ENCODE data around the gene UST.

Gene UST

DNA sequence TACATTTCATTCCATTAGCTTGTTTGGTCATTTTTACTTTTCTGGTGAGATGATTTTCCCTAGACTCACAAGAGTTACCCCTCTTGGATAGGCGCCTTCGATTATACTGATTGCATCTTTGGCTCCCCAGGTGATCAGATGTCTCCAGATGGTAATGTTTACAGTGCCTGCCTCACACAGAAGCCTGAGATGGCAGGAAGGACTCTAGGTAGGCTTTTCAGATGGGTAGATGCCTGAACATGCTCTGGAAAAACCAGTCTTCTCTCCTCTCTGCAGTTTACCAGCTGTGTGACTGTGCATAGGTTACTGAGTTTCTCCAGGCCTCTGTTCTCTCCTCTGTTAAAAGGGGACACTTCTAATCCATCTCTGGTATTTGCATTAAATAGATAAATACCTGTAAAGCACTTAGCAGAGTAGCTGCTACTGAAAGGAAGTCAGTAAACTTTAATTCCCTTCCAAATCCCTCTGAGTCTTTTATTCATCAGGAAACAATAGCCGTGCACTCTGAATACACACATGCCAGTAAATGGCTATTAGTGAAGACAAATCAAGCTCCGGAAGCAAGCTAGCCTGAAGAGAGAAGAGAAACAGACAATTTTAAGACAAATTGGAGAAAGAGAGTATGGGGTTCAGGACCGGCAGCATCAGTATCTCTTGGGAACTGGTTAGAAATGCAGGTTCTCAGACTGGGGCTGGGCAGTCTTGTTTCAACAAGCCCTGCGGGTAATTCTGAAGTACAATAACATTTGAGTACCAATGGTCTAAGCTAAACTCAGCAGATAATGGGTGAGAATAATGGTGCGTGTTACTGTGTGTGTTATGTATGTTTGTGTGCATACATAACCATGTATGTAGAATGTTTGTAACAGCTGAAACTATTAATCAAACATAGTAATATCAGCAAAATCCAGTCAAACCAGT, 139.4 kb downstream of the UST start:
- Histone ChIP-seq H3K27ac (ENCODE audit: low read depth, low read length) (no peak overlapping the region), H2AFZ (ENCODE audit: low read depth, low read length, severe bottlenecking) (no peak overlapping the region), H3K9me2 (replicated peaks; ENCODE audit: insufficient read depth, low read length) (no peaks in the 10 kb centered on the region), H3K36me3 (ENCODE audit: low read length) (no peaks in the 10 kb centered on the region), H3F3A (ENCODE audit: insufficient read depth) (no peaks in the 10 kb centered on the region), H3K9ac (ENCODE audit: low read length) (no peak overlapping the region), H4K20me1 (ENCODE audit: low read depth, low read length) (no peaks in the 10 kb centered on the region), H3K9me3 (ENCODE audit: insufficient read depth, low read length) (no peaks in the 10 kb centered on the region), H3K79me2 (ENCODE audit: insufficient read depth, low read length) (no peaks in the 10 kb centered on the region), H3K4me2 (ENCODE audit: low read depth, low read length, poor library complexity, severe bottlenecking) (no peak overlapping the region), H3K4me3 (ENCODE audit: insufficient read depth, low read length, poor library complexity, severe bottlenecking) (no peak overlapping the region), H3K27me3 (ENCODE audit: low read length) (no peaks in the 10 kb centered on the region; the same call in 1 of the 2 replicates)
- TF ChIP-seq, protein P1, sequence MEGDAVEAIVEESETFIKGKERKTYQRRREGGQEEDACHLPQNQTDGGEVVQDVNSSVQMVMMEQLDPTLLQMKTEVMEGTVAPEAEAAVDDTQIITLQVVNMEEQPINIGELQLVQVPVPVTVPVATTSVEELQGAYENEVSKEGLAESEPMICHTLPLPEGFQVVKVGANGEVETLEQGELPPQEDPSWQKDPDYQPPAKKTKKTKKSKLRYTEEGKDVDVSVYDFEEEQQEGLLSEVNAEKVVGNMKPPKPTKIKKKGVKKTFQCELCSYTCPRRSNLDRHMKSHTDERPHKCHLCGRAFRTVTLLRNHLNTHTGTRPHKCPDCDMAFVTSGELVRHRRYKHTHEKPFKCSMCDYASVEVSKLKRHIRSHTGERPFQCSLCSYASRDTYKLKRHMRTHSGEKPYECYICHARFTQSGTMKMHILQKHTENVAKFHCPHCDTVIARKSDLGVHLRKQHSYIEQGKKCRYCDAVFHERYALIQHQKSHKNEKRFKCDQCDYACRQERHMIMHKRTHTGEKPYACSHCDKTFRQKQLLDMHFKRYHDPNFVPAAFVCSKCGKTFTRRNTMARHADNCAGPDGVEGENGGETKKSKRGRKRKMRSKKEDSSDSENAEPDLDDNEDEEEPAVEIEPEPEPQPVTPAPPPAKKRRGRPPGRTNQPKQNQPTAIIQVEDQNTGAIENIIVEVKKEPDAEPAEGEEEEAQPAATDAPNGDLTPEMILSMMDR (IDR thresholded peaks at IDR 0.05; ENCODE audit: insufficient read depth, low read length, poor library complexity, severe bottlenecking) = no peak
- TF ChIP-seq EZH2phosphoT487 (conservative IDR thresholded peaks at IDR 0.05; ENCODE audit: low read length) = no peak

DNA sequence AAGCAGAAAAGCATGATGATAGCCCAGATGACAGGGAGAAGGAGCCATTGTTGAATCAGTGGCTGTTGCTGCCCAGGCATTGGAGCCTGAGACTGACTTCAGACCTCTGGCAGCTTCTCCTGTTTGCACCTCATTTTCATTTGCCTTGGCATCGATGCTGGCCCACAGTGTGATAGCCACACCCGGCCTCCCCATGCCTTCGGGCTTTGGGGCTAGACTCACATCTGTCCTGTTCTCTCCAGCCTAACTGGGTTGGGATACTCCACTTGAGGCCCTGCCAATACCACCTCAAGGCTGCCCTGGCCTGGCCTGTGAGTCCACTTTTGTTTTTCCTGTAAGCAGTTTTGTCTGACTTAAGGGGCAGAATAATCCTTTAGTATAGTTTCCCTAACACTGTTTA, 140.4 kb downstream of the UST start:
- Histone ChIP-seq H3K9me2 (replicated peaks; ENCODE audit: insufficient read depth, low read length) (no peaks in the 10 kb centered on the region), H3K4me3 (ENCODE audit: insufficient read depth, low read length, poor library complexity, severe bottlenecking) (no peak overlapping the region), H3K9ac (ENCODE audit: low read length) (no peak overlapping the region), H3F3A (ENCODE audit: insufficient read depth) (no peaks in the 10 kb centered on the region), H3K4me2 (ENCODE audit: low read depth, low read length, poor library complexity, severe bottlenecking) (no peak overlapping the region), H3K79me2 (ENCODE audit: insufficient read depth, low read length) (no peaks in the 10 kb centered on the region), H3K27ac (ENCODE audit: low read depth, low read length) (no peak overlapping the region), H3K27me3 (ENCODE audit: low read length) (no peaks in the 10 kb centered on the region; the same call in 1 of the 2 replicates), H4K20me1 (ENCODE audit: low read depth, low read length) (no peaks in the 10 kb centered on the region), H3K36me3 (ENCODE audit: low read length) (no peaks in the 10 kb centered on the region), H3K9me3 (ENCODE audit: insufficient read depth, low read length) (no peaks in the 10 kb centered on the region), H2AFZ (ENCODE audit: low read depth, low read length, severe bottlenecking) (no peak overlapping the region)
- no peak for TF ChIP-seq EZH2phosphoT487 (conservative IDR thresholded peaks at IDR 0.05; ENCODE audit: low read length)
- TF ChIP-seq, protein P1 (IDR thresholded peaks at IDR 0.05; ENCODE audit: insufficient read depth, low read length, poor library complexity, severe bottlenecking) = no peak

DNA sequence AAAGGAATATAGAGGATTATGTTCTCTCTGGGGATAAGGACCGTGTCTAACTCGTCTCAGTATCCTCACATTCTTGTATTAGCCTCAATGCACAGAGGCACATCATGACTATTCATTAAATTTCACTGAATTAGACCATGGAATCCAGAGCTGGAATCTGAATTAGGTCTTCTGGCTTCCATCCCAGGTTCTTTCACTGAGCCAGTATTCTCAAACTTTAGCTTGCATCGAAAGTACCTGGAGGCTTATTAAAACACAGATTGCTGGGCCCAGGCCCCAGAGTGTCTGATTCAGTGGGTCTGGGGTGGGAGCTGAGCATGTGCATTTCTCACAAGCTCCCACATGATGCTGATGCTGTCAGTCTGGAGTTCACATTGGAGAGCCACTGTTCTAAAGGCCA, 142.0 kb downstream of the UST start:
- Histone ChIP-seq H3K4me3 (ENCODE audit: insufficient read depth, low read length, poor library complexity, severe bottlenecking) (no peak overlapping the region), H3K9me2 (replicated peaks; ENCODE audit: insufficient read depth, low read length) (no peaks in the 10 kb centered on the region), H3K4me2 (ENCODE audit: low read depth, low read length, poor library complexity, severe bottlenecking) (no peak overlapping the region), H3K27me3 (ENCODE audit: low read length) (no peaks in the 10 kb centered on the region; the same call in 1 of the 2 replicates), H3K79me2 (ENCODE audit: insufficient read depth, low read length) (no peaks in the 10 kb centered on the region), H3K27ac (ENCODE audit: low read depth, low read length) (no peak overlapping the region), H3K36me3 (ENCODE audit: low read length) (no peaks in the 10 kb centered on the region), H3K9ac (ENCODE audit: low read length) (no peak overlapping the region), H3F3A (ENCODE audit: insufficient read depth) (no peaks in the 10 kb centered on the region), H3K9me3 (ENCODE audit: insufficient read depth, low read length) (no peaks in the 10 kb centered on the region), H4K20me1 (ENCODE audit: low read depth, low read length) (no peaks in the 10 kb centered on the region), H2AFZ (ENCODE audit: low read depth, low read length, severe bottlenecking) (no peak overlapping the region)
- no peak for TF ChIP-seq EZH2phosphoT487 (conservative IDR thresholded peaks at IDR 0.05; ENCODE audit: low read length)
- TF ChIP-seq, protein P1 (IDR thresholded peaks at IDR 0.05; ENCODE audit: insufficient read depth, low read length, poor library complexity, severe bottlenecking) = no peak

Data from SU-DHL-6 (cell line).